ENCODE results near the gene CEP72.

- TF ChIP-seq SNAI2 (CRISPR knock-in tag; IDR thresholded peaks at IDR 0.05) (no peak), ARNTL (CRISPR knock-in tag; IDR thresholded peaks at IDR 0.05; ENCODE audit: borderline replicate concordance, low read depth) (no peak), OSR1 (CRISPR knock-in tag; IDR thresholded peaks at IDR 0.05) (no peak), GLIS3 (CRISPR knock-in tag; IDR thresholded peaks at IDR 0.05) (no peak), ZNF565 (CRISPR knock-in tag; conservative IDR thresholded peaks at IDR 0.05; ENCODE audit: low read depth) (no peak)
These were observed 64.5 kb downstream of the CEP72 start for GRCh38 chr5:676699-677076.

Measured in SK-N-SH treated with all-trans-retinoic acid at 6 μM for 48 hours (cell line).